ENCODE data around the gene DSCAML1. TPM values are rescaled to one million over a fixed set of nuclear protein-coding genes. Genes with fewer than 3 reads are reported as not detected.

DSCAML1 gene
- total and polyA plus RNA-seq, 2 of the 8 experiments (the other 6 are each of a cell fraction or from before 2014, with no cell fraction given) = 0.19 to 0.24 TPM

- no peak overlapping the region for H3K9ac ChIP-seq (replicated peaks in 1 of 4; ENCODE audit: extremely low read depth in 1 of 4, low read depth in 3 of 4, low read length in 3 of 4)
- H3K9me3 ChIP-seq (ENCODE audit: insufficient read depth in 2 of 2, low read depth in 1 of 2, low read length in 1 of 2) = no peaks in the 10 kb centered on the region
- DNase-seq (ENCODE audit: low read depth in 1 of 2, low spot score in 2 of 2) (no peak), FAIRE-seq (no peak)
- ChIA-PET POLR2A (ENCODE audit: partially characterized antibody) (interaction anchor here (1.4 kb wide), 1 partner anchor 12 kb away, joined by 3 read pairs; no protein-coding TSS in a partner anchor), CTCF (ENCODE audit: partially characterized antibody) (interaction anchor here (1.2 to 1.5 kb wide), 2 partner anchors 20 to 136 kb away, joined by 3 to 5 read pairs; no protein-coding TSS in a partner anchor)
- no peak overlapping the region for H3K23ac ChIP-seq (ENCODE audit: insufficient read length)
- no peaks in the 10 kb centered on the region for H3K27me3 ChIP-seq (replicated peaks in 1 of 4; ENCODE audit: control insufficient read depth in 3 of 4, extremely low read depth in 1 of 4, insufficient read depth in 3 of 4, low read length in 3 of 4)
- TF ChIP-seq POLR2AphosphoS5 (IDR thresholded peaks at IDR 0.05; ENCODE audit: low read depth, low read length) (no peak), BCL11A (IDR thresholded peaks at IDR 0.05; ENCODE audit: low read depth in 2 of 2, low read length in 2 of 2) (no peak), CHD2 (IDR thresholded peaks at IDR 0.05; ENCODE audit: low read length) (no peak)
- no peak overlapping the region for H3K4me3 ChIP-seq (ENCODE audit: extremely low read depth in 1 of 4, insufficient read depth in 2 of 4, low read depth in 3 of 4, low read length in 4 of 4)
- H3K18ac ChIP-seq (ENCODE audit: extremely low read depth, low read length) = no peak overlapping the region
- H2AK5ac ChIP-seq (ENCODE audit: low read depth, low read length) = no peak overlapping the region
- H2BK5ac ChIP-seq (ENCODE audit: low read depth, low read length) = no peak overlapping the region
- no peaks in the 10 kb centered on the region for H3K79me1 ChIP-seq (ENCODE audit: low read depth, low read length)
- H4K8ac ChIP-seq (ENCODE audit: extremely low read depth, insufficient read depth, low read length) = no peak overlapping the region
- no peaks in the 10 kb centered on the region for H4K20me1 ChIP-seq (replicated peaks in 1 of 2; ENCODE audit: control insufficient read depth in 1 of 2, insufficient read depth in 2 of 2, low read length in 2 of 2)
- H4K5ac ChIP-seq (ENCODE audit: insufficient read length, low read depth, low read length) = no peak overlapping the region
- no peak overlapping the region for H2AFZ ChIP-seq (ENCODE audit: low read length)
- no peaks in the 10 kb centered on the region; a peak in 1 of 8 replicates for H3K36me3 ChIP-seq (ENCODE audit: control insufficient read depth in 2 of 4, insufficient read depth in 4 of 4, low read length in 3 of 4)
- H3K4me1 ChIP-seq (replicated peaks in 1 of 4; ENCODE audit: control insufficient read depth in 3 of 4, insufficient read depth in 4 of 4, low read length in 3 of 4) = peaks cover 2 to 4% (median 3%) of the 10 kb centered on the region in 4 experiments; a peak in 5 of 7 replicates
- no peak overlapping the region for H3K4me2 ChIP-seq (ENCODE audit: insufficient read depth in 1 of 2, low read depth in 2 of 2, low read length in 2 of 2)
- no peak overlapping the region for H2BK20ac ChIP-seq (ENCODE audit: low read length)
- no peak overlapping the region for H3K56ac ChIP-seq (replicated peaks; ENCODE audit: insufficient read length, low read depth, low read length)
- no peak overlapping the region for H3K14ac ChIP-seq (ENCODE audit: insufficient read length)
- H2BK15ac ChIP-seq (ENCODE audit: low read length) = no peak overlapping the region
- H2BK12ac ChIP-seq (ENCODE audit: low read depth, low read length) = no peak overlapping the region
- H2BK120ac ChIP-seq (replicated peaks; ENCODE audit: low read depth, low read length) = no peak overlapping the region
- no peak overlapping the region for H4K91ac ChIP-seq (replicated peaks; ENCODE audit: insufficient read length, low read length)
- H3K4ac ChIP-seq (replicated peaks; ENCODE audit: insufficient read length, low read depth, low read length) = no peak overlapping the region
- H3K79me2 ChIP-seq (ENCODE audit: control insufficient read depth in 1 of 2, insufficient read depth in 2 of 2, low read length in 2 of 2) = no peaks in the 10 kb centered on the region
- WGBS, 2 experiments (ENCODE audit: extremely low coverage in 1 of 2, insufficient coverage in 1 of 2, insufficient read length in 1 of 2, insufficient replicate concordance in 2 of 2, low coverage in 1 of 2, low lambda C conversion rate in 2 of 2, missing lambda C conversion rate in 1 of 2) = 88% methylated on average over 6 of the region's 6 CpGs; no CpG with 5 or more reads in 1 of the 2 experiments
- no peak overlapping the region for H3K27ac ChIP-seq (ENCODE audit: low read depth, low read length)
- H3K23me2 ChIP-seq (ENCODE audit: low read depth, low read length) = no peaks in the 10 kb centered on the region
These were observed 234.9 kb downstream of the DSCAML1 start for GRCh38 chr11:117562136-117562535.

Measured in H1 (cell line).